ENCODE measurements around the gene MAP3K7. TPM values are rescaled to one million over a fixed set of nuclear protein-coding genes. Genes with fewer than 3 reads are reported as not detected.
"Not testable (repeated sequence)": the region's sequence is repeated elsewhere in the genome, so short reads cannot be mapped to it uniquely, and the experiment has no call there.

Gene MAP3K7
- total RNA-seq, 1 donor from 2014 or later: 20.6 TPM

DNA sequence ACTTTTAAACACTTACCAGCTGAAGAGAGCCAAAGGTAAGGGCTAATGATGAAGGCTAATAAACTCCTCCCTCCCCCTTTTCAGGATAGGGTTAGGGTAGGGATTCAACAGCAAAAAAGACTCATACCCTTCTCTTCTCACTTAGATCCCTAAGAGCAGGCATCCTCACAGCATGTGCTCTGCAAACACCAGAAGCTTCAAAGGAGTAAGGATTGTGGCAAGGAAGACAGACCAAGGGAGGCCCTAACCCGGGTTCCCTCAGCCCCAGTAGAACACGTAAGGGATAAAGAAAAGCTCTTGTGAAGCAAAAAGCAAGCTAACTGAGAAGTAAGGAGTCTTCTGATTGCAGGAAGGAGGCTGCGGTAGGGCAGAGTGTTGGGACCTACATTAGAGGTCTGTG, 11.6 kb downstream of the MAP3K7 start:
- TF ChIP-seq, protein P1, sequence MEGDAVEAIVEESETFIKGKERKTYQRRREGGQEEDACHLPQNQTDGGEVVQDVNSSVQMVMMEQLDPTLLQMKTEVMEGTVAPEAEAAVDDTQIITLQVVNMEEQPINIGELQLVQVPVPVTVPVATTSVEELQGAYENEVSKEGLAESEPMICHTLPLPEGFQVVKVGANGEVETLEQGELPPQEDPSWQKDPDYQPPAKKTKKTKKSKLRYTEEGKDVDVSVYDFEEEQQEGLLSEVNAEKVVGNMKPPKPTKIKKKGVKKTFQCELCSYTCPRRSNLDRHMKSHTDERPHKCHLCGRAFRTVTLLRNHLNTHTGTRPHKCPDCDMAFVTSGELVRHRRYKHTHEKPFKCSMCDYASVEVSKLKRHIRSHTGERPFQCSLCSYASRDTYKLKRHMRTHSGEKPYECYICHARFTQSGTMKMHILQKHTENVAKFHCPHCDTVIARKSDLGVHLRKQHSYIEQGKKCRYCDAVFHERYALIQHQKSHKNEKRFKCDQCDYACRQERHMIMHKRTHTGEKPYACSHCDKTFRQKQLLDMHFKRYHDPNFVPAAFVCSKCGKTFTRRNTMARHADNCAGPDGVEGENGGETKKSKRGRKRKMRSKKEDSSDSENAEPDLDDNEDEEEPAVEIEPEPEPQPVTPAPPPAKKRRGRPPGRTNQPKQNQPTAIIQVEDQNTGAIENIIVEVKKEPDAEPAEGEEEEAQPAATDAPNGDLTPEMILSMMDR (IDR thresholded peaks at IDR 0.05; ENCODE audit: borderline replicate concordance): no peak

DNA sequence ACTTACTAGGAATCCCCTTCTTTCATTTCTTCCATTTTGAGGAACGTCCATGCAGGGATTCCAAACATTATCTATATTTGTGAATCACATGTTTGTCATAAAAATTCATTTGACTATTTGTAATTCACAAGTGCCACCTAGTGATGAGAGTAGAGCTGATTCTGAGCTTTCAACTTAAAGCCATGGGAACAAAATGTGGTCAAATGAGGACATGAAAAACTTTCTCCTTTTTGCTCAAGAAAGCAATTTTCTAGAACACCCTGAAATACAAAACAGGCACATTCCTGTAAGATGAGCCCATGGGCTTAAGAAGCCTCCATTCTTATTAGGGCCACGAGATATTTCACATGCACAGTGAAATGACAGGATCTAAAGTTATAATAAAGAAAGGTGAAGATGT, 12.3 kb downstream of the MAP3K7 start:
- no peak overlapping the region for H3K27ac ChIP-seq (replicated peaks)
- H3K27me3 ChIP-seq (ENCODE audit: low read depth): no peaks in the 10 kb centered on the region
- no peak for DNase-seq
- intact Hi-C loops (cut with micrococcal nuclease): no loop called here
- H3K36me3 ChIP-seq: peaks cover 2% of the 10 kb centered on the region
- TF ChIP-seq, protein P1 (IDR thresholded peaks at IDR 0.05; ENCODE audit: borderline replicate concordance): no peak
- H3K9me3 ChIP-seq (replicated peaks): no peaks in the 10 kb centered on the region
- H3K4me3 ChIP-seq: no peak overlapping the region
- peaks cover 37% of the 10 kb centered on the region for H3K4me1 ChIP-seq

More for the DNA sequence above, 11.6 kb downstream of the MAP3K7 start:
- Histone ChIP-seq H3K27ac (replicated peaks) (no peak overlapping the region), H3K27me3 (ENCODE audit: low read depth) (no peaks in the 10 kb centered on the region), H3K9me3 (replicated peaks) (no peaks in the 10 kb centered on the region), H3K36me3 (no peaks in the 10 kb centered on the region), H3K4me1 (peaks cover 43% of the 10 kb centered on the region), H3K4me3 (no peak overlapping the region)
- intact Hi-C loops (cut with micrococcal nuclease): no loop called here
- DNase-seq: no peak

DNA sequence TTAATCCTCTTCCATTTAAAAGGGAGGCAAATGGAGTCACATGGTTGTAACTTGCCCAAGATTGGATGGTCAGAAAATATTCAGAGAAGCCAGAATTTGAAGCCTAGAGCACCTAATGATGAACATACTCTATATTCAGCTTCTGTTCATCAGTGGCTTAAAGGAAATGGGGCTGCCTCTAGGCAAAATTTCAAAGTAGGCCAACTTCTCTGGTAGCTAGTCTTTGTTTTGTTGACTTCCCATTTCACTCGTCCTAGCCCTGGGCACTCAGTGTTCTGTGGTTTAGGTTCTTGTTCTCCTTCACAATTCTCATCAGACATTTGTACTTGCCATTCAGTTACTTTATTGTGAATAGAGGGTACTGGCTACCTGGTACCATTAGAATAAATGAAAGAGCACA, 13.2 kb downstream of the MAP3K7 start:
- Histone ChIP-seq H3K4me3 (no peak overlapping the region), H3K9me3 (replicated peaks) (no peaks in the 10 kb centered on the region), H3K27me3 (ENCODE audit: low read depth) (no peaks in the 10 kb centered on the region), H3K27ac (replicated peaks) (no peak overlapping the region), H3K4me1 (peaks cover 28% of the 10 kb centered on the region), H3K36me3 (peaks cover 9% of the 10 kb centered on the region)
- no peak for DNase-seq
- TF ChIP-seq, protein P1 (IDR thresholded peaks at IDR 0.05; ENCODE audit: borderline replicate concordance): no peak
- intact Hi-C loops (cut with micrococcal nuclease): no loop called here

DNA sequence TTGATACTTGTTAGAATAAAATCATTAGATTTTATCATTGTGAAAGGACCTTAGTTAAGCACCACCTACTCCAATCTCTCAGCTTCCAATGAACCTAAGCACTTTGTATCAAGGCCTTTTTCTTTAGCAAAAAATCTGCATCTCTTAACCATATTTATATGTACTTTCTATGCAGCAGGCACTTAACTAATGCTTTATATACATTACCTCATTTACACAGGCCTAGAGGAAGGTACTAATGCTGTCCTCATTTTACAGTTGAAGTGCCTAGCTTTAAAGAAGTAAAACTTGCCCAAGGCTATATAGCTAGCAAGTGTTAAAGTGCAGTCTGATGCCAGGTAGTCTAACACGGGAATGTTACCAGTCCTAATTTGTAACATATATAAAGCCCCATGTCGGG, 14.0 kb downstream of the MAP3K7 start:
- intact Hi-C loops (cut with micrococcal nuclease): no loop called here
- Histone ChIP-seq H3K4me1 (peaks cover 21% of the 10 kb centered on the region), H3K27ac (replicated peaks) (no peak overlapping the region), H3K4me3 (no peak overlapping the region), H3K27me3 (ENCODE audit: low read depth) (no peaks in the 10 kb centered on the region), H3K36me3 (peaks cover 15% of the 10 kb centered on the region), H3K9me3 (replicated peaks) (no peaks in the 10 kb centered on the region)
- no peak for DNase-seq
- TF ChIP-seq, protein P1 (IDR thresholded peaks at IDR 0.05; ENCODE audit: borderline replicate concordance): no peak

DNA sequence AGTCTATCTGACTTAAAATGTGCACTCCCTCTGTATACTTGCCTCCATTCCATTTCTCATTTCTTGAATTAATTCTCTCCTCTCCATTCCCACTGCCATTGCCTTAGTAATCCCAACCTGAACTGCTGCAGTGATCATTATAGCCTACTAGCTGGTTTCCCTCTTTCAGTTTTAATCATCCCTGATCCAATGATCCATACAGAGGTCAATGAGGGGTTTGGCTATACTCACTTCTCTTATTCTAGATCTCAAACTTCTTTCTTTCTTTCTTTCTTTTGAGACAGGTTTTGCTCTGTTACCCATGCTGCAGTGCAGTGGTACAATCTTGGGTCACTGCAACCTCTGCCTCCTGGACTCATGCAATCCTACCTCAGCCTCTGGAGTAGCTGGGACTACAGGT, 17.6 kb downstream of the MAP3K7 start:
- TF ChIP-seq, protein P1 (IDR thresholded peaks at IDR 0.05; ENCODE audit: borderline replicate concordance): no peak
- intact Hi-C loops (cut with micrococcal nuclease): no loop called here
- no peaks in the 10 kb centered on the region for H3K9me3 ChIP-seq (replicated peaks)
- no peak overlapping the region for H3K27ac ChIP-seq (replicated peaks)
- peaks cover 8% of the 10 kb centered on the region for H3K4me1 ChIP-seq
- H3K4me3 ChIP-seq: no peak overlapping the region
- peaks cover 16% of the 10 kb centered on the region for H3K36me3 ChIP-seq
- no peaks in the 10 kb centered on the region for H3K27me3 ChIP-seq (ENCODE audit: low read depth)
- no peak for DNase-seq

DNA sequence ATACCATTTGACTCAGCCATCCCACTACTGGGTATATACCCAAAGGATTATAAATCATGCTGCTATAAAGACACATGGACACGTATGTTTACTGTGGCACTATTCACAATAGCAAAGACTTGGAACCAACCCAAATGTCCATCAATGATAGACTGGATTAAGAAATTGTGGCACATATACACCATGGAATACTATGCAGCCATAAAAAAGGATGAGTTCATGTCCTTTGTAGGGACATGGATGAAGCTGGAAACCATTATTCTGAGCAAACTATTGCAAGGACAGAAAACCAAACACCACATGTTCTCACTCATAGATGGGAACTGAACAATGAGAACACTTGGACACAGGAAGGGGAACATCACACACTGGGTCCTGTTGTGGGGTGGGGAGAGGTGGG, 19.2 kb downstream of the MAP3K7 start:
- H3K4me1 ChIP-seq; H3K27me3 ChIP-seq (ENCODE audit: low read depth); intact Hi-C loops (cut with micrococcal nuclease); H3K9me3 ChIP-seq (replicated peaks); H3K4me3 ChIP-seq; H3K27ac ChIP-seq (replicated peaks); DNase-seq: not testable (repeated sequence)
- peaks cover 23% of the 10 kb centered on the region for H3K36me3 ChIP-seq

DNA sequence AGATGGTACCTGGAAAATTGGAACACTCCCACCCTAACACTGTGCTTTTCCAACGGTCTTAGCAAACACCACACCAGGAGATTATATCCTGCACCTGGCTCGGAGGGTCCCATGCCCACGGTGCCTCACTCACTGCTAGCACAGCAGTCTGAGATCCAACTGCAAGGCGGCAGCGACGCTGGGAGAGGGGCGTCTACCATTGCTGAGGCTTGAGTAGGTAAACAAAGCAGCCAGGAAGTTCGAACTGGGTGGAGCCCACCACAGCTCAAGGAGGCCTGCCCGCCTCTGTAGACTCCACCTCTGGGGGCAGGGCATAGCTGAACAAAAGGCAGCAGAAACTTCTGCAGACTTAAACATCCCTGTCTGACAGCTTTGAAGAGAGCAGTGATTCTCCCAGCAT, 24.5 kb downstream of the MAP3K7 start:
- not testable (repeated sequence) for DNase-seq
- H3K36me3 ChIP-seq: peaks cover 55% of the 10 kb centered on the region

More for the DNA sequence above, 24.5 kb downstream of the MAP3K7 start:
- intact Hi-C loops (cut with micrococcal nuclease); H3K27ac ChIP-seq (replicated peaks); H3K27me3 ChIP-seq (ENCODE audit: low read depth); H3K4me3 ChIP-seq; H3K9me3 ChIP-seq (replicated peaks); H3K4me1 ChIP-seq: not testable (repeated sequence)
